ENCODE measurements around the gene ZNF665.
"Not testable (repeated sequence)": the region's sequence is repeated elsewhere in the genome, so short reads cannot be mapped to it uniquely, and the experiment has no call there.

ZNF665 gene

DNA sequence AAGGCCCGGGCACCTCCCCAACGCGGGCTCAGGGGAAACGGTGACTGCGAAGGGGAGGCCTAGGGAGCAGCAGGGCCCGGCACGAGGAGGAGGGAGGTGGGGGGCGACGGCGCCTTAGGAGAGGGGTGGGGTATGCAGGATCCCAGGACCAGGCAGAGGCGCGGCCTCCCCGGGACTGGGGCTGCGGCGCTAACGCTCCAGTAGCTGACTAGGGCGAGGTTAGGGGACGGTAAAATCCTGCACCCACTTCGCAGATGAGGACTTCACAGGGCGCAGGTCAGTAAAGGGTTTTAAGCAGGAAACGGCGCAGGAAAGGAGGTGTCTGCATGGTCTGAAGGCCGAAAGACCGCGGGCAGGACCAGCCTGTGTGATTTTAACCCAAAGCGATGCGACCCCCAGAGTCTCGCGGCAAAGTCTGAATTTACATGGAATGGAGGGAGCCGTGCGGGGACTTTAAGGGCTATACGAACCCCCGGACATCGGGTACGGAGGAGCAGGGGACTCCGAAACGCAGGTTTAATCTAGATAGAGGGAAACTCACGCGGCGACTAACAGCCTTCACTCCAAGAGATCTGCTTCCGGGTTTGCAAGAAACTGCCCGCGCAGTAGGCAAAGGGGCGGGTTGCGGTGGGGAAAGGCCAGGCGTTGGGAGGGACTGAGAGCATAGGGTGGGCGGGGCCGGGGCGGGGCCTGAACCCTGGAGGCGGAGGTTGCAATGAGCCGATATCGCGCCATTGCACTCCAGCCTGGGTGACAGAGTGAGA lies at the start of gene ZNF665:
Gene ZNF665 (minus strand): TSS at position 588 of the 764 bp plus-strand sequence. CDS start 10,460 bp downstream, outside the sequence.
- no peak for DNase-seq

DNA sequence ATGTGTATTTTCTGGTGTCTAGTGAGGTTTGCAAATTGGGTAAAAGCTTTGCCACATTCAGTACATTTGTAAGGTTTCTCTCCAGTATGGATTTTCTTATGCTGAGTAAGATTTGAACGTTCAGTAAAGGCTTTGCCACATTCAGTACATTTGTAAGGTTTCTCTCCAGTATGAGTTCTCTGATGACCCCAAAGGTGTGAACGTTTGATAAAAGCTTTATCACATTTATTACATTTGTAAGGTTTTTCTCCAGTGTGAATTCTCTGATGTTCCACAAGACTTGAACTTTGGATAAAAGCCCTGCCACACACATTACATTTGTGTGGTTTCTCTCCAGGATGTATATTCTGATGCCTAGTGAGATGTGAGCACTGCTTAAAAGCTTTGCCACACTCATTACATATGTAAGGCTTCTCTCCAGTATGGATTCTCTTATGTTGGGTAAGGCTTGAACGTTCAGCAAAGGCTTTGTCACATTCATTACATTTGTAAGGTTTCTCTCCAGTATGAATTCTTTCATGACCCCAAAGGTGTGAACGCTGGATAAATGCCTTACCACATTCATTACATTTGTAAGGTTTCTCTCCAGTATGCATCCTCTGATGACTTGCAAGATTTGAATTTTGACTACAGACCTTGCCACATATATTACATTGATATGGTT lies 44.1 kb upstream of the ZNF665 start:
- no peak for DNase-seq

DNA sequence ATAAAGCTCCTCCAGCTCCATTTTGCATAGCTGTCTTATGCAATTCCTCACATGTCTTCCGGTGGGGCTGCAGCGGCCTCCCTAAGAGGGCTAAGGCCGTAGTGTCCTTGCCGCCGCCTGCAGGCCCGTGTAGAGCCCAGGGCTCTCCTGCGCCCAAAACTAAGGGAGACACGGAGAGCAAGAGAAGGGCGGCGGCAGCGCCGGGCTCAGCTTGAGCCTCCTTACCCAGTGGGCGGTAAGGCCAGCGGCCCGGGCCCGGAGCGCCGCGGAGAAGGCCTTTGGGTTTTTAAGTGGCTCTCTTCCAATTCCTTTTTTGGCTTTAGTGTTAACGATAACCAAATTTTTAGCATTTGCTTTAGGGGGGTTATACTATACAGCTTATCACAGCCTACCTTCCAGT lies 31.4 kb upstream of the ZNF665 start:
- no peak for DNase-seq

DNA sequence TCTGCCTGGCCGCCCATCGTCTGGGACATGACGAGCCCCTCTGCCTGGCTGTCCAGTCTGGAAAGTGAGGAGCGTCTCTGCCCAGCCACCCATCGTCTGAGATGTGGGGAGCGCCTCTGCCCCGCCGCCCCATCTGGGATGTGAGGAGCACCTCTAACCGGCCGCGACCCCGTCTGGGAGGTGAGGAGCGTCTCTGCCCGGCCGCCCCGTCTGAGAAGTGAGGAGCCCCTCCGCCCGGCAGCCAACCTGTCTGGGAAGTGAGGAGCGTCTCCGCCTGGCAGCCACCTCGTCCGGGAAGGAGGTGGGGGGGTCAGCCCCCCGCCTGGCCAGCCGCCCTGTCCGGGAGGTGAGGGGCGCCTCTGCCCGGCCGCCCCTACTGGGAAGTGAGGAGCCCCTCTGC lies 29.6 kb upstream of the ZNF665 start:
- DNase-seq = not testable (repeated sequence)

DNA sequence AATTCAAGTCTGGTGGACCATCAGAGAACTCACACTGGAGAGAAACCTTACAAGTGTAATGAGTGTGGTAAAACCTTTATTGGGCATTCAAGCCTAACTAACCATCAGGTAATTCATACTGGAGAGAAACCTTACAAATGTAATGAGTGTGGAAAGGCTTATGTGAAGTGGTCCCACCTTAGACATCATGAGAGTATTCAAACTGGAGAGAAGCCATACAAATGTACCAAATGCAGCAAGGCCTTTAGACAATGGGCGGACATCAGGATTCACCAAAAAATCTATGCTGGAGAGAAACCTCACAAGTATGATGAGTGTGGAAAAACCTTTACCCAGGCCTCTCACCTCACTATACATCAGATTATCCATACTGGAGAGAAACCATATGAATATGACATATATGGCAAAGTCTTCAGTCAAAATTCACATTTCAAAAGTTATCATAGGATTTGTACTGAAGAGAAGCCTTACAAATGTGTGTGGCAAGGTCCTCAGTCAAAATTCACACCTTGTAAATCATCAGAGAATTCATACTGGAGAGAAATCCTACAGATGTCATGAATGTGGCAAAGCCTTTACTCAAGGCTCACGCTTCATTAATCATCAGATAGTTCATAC lies 19.7 kb upstream of the ZNF665 start:
- no peak for DNase-seq

DNA sequence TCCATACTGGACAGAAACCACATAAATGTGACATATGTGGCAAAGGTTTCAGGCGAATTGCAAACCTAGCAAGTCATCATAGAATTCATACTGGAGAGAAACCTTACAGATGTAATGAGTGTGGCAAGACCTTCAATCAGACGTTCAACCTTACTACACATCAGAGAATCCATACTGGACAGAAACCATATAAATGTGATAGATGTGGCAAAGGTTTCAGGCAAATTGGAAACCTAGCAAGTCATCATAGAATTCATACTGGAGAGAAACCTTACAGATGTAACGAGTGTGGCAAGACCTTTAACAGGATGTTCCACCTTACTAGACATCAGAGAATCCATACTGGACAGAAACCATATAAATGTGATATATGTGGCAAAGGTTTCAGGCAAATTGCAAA lies 18.4 kb upstream of the ZNF665 start:
- not testable (repeated sequence) for DNase-seq

DNA sequence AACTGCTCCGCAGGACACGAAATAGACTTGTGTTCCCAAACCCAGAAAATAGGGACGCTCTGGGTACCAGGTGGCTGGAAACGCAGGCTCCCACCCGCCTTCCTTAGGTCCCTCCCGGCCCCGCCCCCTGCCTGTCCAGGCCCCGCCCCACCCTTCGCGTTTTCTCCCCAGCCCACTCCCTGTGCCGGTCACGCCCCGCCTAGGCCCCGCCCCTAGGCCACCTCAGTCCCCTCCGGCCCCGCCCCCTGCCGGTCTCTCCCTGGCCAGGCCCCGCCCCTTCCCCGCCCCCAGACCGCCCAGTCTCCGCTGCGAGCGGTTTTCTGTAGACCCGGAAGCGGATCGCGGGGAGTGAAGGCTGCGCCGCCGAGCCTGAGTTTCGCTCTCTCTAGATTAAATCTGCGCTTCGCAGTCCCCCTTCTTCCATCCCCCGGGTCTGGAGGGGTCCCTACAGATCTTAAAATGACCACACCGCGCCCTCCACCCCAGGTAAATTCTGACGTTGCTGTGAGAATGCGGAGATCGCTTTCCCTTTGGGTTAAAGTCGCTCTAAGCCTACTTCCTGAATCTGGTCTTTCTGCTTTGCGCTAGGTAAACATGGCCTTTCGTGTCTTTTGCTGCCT lies 3.7 kb upstream of the ZNF665 start:
- no peak for DNase-seq

DNA sequence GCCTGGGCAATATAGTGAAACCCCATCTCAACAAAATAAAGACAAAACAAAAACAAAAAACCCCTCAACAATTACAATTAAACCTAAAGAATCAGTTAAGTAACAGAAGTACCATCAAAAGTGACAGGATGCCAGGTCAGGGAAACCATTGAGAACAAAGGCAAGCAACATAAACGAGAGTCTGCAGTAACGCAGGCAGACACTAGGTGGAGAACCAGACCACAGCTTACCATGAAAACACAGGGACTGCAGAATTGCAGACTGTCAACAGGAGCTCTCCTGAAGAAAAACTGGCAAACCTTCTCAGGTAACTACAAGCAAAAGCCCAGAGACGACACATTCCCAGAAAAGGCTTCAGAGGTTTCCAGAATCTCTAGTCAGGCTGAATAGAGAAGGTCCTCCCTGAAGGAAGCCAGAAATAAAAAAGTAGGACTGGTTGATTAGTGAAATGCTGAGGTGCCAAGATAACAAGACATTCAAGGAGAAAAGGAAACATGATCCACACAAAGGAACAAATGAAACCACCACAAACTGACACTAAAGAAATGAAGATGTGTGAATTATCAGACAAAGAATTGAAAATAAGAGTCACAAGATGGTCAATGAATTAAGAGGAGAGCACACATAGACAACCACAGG lies 2.2 kb upstream of the ZNF665 start:
- DNase-seq = peak; percentile 1

DNA sequence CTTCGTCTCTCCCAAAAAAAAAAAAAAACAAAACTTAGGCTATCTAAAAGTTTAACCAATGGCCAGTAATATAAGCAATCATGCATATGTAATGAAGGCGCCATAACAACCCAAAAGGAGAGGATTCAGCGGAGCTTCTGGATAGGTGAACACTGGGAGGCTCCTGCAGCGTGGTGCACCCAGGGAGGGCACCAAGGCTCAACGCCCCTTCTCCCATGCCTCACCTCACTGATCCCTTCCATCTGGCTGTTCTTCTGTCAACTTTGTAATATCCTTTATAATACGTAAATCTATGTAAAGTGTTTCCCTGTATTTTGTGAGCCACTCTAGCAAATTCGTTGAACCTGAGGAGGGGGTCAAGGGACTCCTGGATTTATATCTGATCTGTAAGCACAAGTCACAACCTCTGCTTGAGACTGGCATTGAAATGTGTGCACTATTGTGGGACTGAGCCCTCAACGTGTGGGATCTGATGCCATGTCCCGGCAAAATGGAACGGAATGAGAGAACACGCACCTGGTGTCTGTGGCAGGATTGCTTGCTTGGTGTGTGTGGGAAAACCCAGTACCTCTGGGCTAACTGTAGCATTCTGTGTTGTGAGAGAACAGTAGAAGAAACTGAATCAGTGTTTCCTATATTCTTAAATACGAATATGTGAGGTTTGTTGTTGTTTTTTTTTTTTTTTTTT lies 521 bp upstream of the ZNF665 start:
- no peak for DNase-seq

DNA sequence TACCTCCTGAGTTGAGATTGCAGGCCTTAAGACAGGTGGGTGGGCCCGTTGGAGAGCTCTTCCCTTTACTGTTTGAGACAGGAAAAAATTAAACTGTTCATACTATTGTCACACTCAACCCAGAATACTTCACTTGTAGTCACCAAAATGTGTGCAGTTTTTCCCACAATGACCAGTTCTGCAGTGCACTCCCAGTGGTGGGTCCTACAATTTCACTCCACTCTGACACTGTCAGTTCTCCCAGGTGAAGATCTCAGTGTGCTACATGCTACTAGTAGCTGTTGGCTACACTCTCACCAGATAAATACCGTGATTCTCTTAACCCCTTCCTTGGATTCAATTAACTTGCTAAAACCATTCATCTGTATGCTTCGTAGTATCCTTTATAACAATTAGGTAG lies 2.9 kb downstream of the ZNF665 start:
- DNase-seq = no peak

DNA sequence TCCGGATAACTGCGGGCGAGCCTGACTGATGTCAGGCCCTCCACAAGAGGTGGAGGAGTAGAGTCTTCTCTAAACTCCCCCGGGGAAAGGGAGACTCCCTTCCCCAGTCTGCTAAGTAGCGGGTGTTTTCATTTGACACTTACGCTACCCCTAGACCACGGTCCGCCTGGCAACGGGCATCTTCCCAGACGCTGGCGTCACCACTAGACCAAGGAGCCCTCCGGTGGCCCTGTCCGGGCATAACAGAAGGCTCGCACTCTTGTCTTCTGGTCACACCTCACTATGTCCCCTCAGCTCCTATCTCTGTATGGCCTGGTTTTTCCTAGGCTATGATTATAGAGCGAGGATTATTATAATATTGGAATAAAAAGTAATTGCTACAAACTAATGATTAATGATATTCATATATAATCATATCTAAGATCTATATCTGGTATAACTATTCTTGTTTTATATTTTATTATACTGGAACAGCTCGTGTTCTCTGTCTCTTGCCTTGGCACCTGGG lies 3.4 kb downstream of the ZNF665 start:
- not testable (repeated sequence) for DNase-seq

DNA sequence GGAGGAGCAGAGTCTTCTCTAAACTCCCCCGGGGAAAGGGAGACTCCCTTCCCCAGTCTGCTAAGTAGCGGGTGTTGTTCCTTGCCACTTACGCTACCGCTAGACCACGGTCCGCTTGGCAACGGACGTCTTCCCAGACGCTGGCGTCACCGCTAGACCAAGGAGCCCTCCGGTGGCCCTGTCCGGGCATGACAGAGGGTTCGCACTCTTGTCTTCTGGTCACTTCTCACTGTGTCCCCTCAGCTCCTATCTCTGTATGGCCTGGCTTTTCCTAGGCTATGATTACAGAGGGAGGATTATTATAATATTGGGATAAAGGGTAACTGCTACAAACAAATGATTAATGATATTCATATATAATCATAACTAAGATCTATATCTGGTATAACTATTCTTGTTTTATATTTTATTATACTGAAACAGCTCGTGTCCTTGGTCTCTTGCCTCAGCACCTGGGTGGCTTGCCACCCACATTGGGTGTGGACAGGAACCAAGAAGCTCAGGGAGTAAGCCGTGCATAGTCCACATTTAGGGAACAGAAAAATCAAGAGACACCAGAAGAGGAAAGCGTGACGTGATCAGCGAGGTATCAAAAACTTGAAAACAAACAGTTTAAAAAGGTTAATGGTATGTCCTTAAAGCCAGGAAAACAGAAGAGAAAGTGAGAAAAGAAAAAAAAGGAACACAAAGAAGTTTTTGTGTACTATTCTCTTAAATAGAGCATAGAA lies 7.8 kb downstream of the ZNF665 start:
- DNase-seq = not testable (repeated sequence)

DNA sequence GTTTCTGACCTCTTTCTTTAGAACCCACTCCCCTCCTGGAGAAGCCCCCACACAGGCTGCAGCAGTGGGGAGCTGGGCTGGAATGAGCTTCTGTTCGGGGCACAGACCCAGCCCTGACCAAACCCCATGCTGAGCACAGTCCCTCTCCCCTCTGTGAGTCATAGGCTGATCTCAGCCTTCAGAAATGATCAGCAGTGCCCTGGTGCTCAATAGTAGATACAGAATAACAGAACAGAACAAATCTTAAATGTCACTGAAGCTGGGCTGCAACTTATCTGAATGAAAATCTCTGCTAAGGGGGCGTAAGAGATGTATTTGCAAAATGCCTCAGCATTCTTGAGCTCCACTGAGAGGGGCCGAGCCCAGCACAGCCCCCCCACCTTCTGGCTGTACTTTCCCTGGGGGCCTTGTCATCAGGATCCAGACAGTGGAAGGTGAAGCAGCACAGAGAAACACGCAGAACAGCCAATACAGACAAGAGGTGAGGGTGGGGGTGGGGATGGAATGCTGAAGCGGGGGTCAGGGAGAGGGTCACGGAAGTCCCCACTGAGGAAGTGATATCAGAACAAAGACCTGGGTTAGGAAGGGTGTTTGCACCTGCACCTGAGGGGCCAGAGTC lies 9.9 kb downstream of the ZNF665 start:
- DNase-seq = no peak

DNA sequence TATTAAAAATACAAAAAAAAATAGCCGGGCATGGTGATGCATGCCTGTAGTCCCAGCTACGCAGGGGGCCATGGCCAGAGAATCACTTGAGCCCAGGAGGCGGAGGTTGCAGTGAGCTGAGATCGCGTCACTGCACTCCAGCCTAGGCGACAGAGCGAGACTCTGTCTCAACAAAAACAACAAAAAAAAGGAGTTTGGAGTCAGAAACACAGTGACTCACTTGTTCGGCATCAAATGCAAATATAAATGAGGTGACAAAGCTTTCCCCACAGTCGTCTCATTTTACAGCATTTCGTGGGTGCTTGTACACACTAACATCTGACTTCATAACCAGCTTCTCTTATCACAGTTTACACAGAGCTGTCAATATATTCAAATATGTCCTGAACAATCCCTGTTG lies 11.0 kb downstream of the ZNF665 start:
- DNase-seq = no peak

DNA sequence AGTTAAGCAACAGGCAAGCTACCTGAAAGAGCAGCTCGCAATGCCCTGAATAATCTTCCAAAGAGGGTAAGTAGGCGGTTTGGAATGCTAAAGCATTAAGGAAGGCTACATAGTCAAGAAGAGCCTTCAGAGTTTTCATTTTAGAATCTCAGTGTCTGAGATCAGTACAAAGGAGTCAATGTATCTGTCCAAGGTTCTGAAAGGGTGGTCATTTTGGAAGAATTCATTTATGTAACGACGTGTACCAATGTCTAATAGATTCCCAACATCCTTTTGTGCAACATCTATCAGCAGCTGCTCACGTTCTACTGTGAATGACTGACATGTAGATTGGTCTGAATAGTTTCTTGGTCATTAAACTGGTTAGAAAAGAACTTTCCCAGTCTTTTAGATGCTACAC lies 15.2 kb downstream of the ZNF665 start:
- no peak for DNase-seq

DNA sequence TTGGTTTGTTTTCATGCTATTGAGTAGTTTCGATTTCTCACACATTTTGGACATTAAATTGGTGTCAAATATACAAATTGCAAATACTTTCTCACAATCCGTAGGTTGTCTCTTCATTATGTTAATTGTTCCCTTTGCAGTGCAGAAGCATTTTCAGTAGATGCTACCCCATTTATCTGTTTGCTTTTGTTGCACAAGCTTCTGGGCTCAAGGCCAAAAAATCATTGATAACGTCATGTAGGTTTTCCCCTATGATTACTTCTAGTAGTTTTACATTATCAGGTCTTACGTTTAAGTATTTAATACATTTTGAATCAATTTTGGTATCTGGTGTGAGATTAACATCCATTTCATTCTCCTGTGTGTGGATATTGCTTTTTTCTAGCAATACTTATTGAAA lies 20.3 kb downstream of the ZNF665 start:
- no peak for DNase-seq

DNA sequence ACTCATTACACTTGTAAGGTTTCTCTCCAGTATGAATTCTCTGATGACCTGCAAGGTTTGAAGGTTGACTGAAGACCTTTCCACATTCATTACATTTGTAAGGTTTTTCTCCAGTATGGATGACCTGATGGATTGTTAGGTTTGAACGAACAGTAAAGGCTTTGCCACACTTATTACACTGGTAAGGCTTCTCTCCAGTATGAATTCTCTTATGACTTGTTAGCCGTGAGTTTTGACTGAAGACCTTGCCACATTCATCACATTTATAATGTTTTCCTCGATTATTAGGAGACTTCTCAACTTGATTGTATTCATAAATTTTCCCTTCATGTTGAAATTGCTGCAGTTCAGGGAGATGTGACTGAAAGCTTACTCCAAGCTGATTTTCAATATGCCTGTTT lies 27.5 kb downstream of the ZNF665 start:
- DNase-seq = no peak

DNA sequence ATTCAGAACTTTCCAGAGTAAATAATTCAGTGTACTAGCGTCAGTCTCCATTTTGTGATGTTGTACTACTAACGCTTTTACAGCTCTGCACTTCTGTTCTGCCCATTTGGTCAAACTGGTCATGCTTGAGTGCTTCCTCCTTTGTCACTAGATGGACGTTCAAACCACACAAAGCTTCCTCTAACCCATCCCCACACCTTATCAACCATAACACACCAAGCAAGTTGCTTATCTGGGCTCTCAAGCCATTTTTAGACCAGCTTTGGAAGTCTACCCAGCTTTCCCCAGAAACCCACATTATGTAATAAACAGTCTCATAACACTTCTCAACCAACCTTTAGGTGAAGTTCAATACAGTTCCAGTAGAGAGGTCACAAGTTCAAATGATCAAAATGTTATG lies 32.0 kb downstream of the ZNF665 start:
- no peak for DNase-seq

DNA sequence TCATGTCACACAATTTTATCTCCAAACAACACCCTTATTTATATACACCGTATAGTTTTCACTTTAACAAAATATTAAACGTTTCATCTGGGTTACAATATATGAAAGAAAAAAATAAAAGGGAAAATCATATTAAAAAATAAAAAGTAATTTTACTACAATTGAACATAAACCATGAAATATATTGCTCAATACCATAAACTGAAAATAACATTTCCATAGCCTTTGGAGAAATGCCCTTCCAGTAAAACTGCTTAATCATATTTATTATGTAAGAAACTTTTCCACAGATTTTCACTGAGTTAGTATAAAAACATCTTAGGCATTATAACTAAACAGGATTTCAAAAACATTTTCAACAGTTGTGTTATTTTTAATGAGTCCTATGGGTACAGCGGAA lies 32.8 kb downstream of the ZNF665 start:
- no peak for DNase-seq

DNA sequence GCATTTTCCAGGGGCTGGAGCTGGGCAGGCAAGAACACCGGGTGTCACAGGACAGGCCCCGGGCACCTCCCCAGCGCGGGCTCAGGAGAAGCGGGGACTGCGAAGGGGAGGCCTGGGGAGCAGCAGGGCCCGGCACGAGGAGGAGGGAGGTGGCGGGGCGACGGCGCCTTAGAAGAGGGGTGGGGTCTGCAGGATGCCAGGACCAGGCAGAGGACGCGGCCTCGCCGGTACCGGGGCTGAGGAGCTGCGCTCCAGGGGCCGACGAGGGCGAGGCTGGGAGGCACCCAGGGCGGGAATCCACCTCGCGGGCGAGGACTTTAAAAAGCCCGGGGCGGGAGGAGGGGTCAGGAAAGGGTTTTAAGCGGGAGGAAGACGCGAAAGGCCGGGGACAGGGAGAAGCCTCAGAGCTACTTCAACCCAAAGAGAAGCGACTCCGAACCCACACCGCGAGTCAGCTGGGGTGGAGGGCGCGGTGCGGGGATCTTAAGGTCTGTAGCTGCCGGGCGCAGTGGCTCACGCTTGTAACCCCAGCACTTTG lies 35.0 kb downstream of the ZNF665 start:
- DNase-seq = no peak

DNA sequence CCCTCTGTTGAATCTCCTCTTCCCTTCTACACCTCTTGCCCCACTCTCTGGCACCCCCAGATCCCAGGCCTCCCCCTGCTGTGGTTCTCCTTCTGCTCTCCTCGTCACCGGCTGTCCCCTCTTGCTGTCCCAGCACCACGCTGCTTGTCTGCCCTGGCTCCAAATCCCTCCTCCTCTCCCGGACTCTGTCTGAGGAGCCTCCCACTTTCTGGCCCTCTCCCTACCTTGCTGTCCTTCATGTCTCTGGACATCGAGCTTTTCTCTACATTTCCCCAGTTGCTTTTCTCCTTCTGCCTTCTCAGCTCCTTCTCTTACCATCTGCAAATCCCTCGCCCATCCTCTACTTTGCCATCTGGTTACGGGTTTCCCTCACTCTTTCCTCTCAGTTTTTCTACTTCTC lies 35.5 kb downstream of the ZNF665 start:
- no peak for DNase-seq

Measured in NCI-H446 treated with DMSO at 0.1 percent for 48 hours (cell line).